Activated CD8-positive, alpha-beta memory T cell treated with anti-CD3 and anti-CD28 coated beads, Interleukin-2, amount 50 U/mL, for 1 hour (primary cell): Measurements from ENCODE around the gene ABCG1.
"Not testable (repeated sequence)": the region's sequence is repeated elsewhere in the genome, so short reads cannot be mapped to it uniquely, and the experiment has no call there.

Source experiments
- DNase-seq: peaks from one replicate; pipeline ENCODE4 v3.0.0-alpha.2; 2020; ENCODE audit errors: extremely low read depth

Gene ABCG1

GRCh38 chr21:42291003-42291750 is 72.2 kb downstream of the ABCG1 start:
- no peak for DNase-seq

DNA sequence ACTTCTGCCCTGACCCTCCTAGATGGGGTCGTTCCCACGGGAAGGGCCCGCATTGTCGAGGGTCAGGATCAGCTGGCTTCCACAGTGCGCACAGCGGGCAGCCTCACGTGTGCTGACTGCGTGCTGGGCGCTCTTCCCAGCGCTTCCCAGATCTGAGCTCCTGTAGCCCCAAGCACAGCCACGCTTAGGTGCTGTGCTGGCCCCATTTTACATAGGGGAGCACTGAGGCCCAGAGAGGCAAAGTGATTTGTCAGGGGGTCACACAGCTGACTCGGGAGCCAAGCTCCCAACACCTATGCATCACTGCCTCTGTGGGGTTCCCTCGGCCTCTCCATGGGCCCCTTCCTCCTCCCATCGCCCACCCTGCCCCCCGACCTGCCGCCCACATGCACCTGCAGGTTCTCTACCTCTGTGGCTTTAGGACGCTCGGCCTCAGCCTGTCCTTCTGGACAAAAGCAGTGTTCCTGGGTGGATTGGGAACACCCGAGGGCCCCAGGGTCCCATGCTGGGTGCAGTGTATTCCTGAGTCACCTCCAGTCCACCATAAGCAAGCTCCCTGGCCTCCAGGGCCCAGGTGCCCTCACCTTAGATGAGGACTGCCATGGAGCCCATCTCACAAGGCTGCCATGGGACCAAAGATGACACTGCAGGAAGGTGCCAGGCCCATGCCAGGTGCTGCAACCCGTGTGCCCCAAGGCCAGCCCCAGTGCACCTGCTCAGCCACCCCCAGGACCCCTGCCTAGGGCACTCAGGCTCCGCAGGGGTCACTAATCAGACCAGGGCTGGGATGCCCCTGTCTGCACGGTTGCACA is 73.0 kb downstream of the ABCG1 start:
- no peak for DNase-seq

DNA sequence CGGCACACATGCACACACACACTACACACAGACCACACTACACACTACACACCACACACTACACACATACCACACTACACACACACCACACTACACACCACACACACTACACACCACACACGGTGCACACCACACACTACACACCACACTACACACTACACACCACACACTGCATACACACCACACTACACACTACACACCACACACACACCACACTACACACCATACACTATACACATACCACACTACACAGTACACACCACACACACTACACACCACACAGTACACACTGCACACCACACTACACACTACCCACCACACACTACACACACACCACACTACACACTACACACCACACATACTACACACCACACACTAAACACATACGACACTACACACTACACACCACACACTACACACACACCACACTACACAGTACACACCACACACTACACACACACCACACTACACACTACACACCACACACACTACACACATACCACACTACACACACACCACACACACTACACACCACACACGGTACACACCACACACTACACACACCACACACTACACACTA is 73.7 kb downstream of the ABCG1 start:
- DNase-seq: not testable (repeated sequence)

GRCh38 chr21:42293649-42294272 is 74.8 kb downstream of the ABCG1 start:
- no peak for DNase-seq

DNA sequence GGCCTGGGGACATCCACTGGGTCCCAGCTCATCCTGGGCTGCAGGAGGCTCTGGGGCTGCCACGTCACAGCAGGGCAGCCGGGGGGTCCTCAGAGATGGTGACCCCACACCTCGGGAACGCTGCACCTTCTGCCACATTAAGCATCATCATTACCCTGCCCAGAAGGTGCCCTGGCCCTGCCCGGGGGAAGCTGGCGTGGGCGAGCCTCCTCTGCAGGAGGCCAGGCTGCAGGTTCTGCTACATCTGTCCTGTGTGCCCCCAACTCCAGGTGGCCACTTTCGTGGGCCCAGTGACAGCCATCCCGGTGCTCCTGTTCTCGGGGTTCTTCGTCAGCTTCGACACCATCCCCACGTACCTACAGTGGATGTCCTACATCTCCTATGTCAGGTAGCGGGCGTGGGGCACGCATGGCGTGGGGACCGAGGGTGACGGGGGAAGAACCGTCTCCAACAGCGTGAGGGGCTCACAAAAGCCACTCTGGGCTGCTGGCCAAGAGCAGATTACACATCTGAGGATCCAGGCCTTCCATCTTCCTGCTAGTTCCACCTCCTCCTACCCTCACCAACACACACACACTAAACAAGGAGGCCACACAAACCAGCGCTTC is 75.4 kb downstream of the ABCG1 start:
- no peak for DNase-seq

DNA sequence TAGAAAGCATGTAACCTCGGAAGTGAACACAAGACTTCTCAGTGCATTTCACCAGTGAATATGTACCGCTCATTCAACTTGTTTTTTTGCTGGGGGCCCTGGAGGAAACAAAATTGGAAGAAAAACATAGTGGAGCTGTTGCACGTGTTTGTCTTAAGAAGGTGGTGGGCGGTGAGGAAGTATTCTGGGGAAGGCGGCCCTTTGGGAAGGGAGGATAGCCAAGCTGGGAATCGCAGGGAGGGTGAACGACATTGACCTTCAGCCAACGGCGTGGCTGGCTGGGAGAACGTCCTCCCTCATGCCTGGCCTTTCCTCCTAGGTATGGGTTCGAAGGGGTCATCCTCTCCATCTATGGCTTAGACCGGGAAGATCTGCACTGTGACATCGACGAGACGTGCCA is 76.9 kb downstream of the ABCG1 start:
- DNase-seq: no peak

DNA sequence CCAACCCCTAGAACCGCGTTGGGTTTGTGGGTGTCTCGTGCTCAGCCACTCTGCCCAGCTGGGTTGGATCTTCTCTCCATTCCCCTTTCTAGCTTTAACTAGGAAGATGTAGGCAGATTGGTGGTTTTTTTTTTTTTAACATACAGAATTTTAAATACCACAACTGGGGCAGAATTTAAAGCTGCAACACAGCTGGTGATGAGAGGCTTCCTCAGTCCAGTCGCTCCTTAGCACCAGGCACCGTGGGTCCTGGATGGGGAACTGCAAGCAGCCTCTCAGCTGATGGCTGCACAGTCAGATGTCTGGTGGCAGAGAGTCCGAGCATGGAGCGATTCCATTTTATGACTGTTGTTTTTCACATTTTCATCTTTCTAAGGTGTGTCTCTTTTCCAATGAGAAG is 77.6 kb downstream of the ABCG1 start:
- DNase-seq: no peak

DNA sequence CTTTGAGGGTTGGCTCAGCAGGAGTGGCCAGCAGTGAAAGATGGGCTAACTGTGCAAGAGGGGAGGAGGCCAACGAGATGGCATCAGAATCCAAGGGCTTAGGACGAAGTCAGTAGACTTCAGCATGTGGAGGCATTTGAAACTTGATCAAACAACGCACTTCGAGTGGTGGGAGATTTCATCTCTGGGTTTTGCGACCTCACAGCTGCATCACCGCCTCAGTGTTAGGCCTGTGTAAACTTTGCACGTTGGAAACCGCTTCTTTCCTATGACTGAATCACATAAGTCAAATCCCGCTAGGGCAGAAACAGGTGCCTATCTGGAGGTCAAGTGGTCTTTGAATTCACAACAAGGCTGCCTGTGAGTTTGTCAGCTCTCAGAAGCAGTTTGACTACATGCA is 78.4 kb downstream of the ABCG1 start:
- no peak for DNase-seq

- no peak for DNase-seq
Measured at GRCh38 chr21:42298237-42298636, 79.3 kb downstream of the ABCG1 start.

DNA sequence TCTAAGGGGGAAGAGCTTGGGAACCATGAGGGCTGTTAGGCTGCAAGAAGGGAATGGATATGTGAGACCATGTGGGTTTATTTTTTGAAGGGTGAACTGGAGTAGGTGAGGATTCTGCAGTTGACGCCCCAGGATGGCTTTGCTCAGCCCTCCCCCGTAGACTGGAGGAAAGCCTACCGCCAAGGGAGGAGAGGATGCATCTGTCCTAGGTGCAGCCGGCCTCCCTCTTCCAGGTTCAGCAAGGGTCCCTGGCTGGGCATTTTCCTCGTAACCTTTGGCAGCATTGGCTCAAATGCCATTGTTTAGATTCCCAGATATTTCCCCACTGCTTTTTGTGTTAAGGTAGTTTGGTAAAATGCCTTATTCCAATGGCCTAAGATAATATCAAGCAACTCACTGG is 79.7 kb downstream of the ABCG1 start:
- DNase-seq: no peak

DNA sequence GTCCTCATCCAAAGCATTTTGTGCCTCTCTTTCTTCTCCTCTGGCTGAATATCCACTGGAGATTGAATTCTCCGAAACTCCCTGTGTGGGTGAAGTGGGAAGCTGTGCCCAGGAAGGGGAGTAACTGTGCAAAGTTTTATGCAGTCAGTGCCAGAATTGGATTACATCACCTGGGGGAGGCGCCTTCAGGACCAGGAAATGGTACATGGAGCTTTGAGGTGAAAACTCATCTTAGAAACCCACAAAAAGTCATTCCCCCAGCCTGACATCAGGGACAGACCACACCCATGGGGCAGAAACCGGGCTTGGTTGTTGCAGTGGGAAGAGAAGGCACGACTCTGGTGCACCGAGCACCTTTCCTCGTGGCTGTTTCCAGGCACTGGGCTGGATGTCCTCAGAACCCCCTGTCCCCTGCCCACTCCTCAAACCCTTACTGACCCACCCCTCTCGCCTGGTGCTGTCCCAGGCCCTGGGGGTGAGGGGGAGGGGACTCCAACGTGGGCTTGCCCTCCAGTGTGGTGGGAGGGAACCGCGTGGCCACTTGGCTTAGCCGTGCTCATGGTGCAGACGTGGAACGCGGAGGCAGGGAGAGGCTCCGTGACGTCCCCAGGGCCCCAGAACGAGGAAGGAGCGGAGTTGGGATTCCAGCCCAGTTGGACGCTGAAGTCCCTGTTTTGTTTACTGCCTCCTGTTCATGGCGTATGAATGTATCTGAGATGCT is 80.5 kb downstream of the ABCG1 start:
- no peak for DNase-seq

GRCh38 chr21:42300045-42300583 is 81.2 kb downstream of the ABCG1 start:
- no peak for DNase-seq

GRCh38 chr21:42300956-42301355 is 82.0 kb downstream of the ABCG1 start:
- no peak for DNase-seq

DNA sequence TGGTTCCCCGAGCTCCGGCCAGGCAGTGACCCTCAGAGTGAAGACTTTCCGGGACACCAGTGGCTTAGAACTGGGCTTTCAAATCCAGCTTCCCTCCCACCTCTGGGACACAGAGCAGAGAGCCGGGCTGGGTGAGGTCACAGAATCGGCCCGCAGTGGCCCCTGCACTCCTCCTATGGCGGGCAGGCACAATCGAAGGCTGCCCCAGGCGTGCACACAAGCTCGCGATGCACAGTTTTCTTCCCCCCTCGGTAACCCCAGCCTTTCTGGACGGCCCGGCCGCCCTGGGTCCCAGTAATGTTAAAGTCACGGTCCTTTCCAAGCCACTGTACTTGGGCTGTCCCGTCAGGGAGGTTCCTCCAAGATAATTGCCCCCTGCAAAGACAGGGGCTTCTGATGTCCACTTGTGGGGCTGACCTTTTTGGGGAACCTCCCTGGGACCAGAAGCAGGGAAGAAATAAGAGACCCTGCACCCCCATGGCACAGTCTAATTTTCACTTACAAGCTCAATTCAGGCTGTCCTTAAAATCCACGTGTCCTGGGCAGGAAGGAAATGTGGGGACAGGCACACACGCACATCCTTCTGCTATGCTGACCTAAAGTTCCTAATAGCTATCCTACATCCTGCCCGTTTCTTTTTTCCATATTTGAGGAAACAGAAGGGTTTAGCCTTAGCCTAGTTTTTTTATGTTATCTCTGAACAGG is 82.6 kb downstream of the ABCG1 start:
- no peak for DNase-seq

GRCh38 chr21:42302076-42302650 is 83.2 kb downstream of the ABCG1 start:
- DNase-seq: no peak

- DNase-seq: no peak
Measured at GRCh38 chr21:42302794-42303193, 83.9 kb downstream of the ABCG1 start.

- DNase-seq: no peak
Measured at GRCh38 chr21:42303443-42303842, 84.5 kb downstream of the ABCG1 start.

DNA sequence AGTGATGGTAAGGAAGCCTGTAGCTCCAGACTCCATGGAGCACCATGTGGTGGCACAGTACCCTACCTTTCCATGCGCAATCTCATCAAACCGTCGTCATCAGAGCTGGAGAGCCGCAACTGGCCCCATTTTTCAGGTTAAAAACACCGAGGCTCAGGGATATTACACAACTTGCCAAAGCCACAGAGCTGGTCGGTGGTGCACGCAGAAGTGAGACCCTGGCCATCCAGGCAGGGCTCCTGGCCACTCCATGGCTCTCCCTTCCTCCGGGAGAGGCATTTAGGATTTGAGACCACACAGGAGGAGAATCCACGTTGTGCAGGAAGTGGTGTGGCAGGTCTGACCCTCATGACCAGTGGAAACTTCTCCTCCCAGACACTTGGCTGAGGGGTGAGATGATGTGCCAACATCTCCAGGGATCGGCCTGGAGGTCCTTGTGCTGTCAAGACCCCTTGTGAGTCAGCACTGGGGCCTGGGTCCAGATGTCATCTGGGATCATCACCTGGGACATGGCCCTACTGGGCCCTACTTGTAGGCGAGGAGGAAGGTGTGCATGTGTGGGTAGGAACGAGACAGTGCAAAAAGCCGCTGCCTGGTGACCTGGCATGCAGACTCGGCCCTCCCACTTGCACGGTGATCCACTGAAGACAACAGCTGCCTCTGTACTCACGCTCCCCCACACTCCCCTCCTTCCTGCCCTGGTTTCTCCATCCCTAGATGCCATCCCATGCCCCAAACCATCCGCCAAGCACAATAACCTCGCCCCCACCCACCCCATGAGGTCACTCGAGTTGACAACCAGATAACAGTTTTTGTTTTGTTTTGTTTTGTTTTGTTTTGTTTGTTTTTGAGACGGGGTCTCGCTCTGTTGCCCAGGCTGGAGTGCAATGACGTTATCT is 85.9 kb downstream of the ABCG1 start:
- no peak for DNase-seq

DNA sequence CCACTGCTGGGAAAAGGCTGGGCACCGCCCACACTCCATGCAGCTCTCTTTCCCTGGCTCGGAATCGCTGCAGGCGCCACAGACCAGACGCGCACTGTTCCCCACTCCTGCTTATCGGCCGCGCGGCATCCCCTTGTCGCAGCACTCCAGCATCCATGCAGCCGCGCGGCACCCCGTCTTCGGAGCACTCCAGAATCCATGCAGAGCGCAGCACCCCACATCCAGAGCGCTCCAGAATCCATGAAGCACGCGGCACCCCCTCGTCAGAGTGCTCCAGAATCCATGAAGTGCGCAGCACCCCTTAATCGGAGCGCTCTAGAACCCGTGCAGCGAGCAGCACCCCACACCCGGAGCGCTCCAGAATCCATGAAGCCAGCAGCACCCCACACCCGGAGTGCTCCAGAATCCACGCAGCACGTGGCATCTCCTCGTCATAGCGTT is 86.8 kb downstream of the ABCG1 start:
- no peak for DNase-seq
